KMS-11 (cell line): ENCODE results near the gene C10orf71.

Experiments used
- H2AFZ ChIP-seq: fragments of 200-600 bp; sonication (generic); 2 replicates; pipeline ENCODE4 v1.6.1; 2016; ENCODE audit warnings: antibody characterized with exemption, mixed run types, low read depth
- H3K27ac ChIP-seq: fragments of 200-600 bp; sonication (generic); 2 replicates; pipeline ENCODE4 v1.6.1; 2016; ENCODE audit warnings: mild to moderate bottlenecking, mixed run types
- H3K27me3 ChIP-seq: fragments of 200-600 bp; sonication (generic); 2 replicates; pipeline ENCODE4 v1.6.1; 2017; ENCODE audit warnings: mild to moderate bottlenecking, low read depth, mixed run types, moderate library complexity; ENCODE audit not compliant: insufficient read depth
- H3K36me3 ChIP-seq: fragments of 200-600 bp; sonication (generic); 2 replicates; pipeline ENCODE4 v1.6.1; 2017; ENCODE audit warnings: mild to moderate bottlenecking, mixed run types; ENCODE audit not compliant: insufficient read depth
- H3K4me1 ChIP-seq: fragments of 200-600 bp; sonication (generic); 2 replicates; pipeline ENCODE4 v1.6.1; 2016; ENCODE audit warnings: mild to moderate bottlenecking, low read depth, mixed run types; ENCODE audit not compliant: poor library complexity, severe bottlenecking
- H3K4me2 ChIP-seq: fragments of 200-600 bp; sonication (generic); 2 replicates; pipeline ENCODE4 v1.7.0; 2016; ENCODE audit warnings: mild to moderate bottlenecking, mixed run types
- H3K4me3 ChIP-seq: fragments of 200-600 bp; sonication (generic); IDR thresholded peaks from 2 replicates; pipeline ENCODE4 v1.6.1; 2017; ENCODE audit warnings: low read depth, low read length, mixed read lengths; ENCODE audit not compliant: insufficient read depth
- H3K79me2 ChIP-seq: fragments of 200-600 bp; sonication (generic); 2 replicates; pipeline ENCODE4 v1.6.1; 2016; ENCODE audit warnings: low read depth, mixed run types; ENCODE audit not compliant: insufficient read depth
- H3K9ac ChIP-seq: fragments of 200-600 bp; sonication (generic); 2 replicates; pipeline ENCODE4 v1.6.1; 2016; ENCODE audit warnings: mild to moderate bottlenecking, mixed run types
- H4K20me1 ChIP-seq: fragments of 200-600 bp; sonication (generic); 2 replicates; pipeline ENCODE4 v1.6.1; 2016; ENCODE audit warnings: mild to moderate bottlenecking, mixed run types; ENCODE audit not compliant: insufficient read depth
- CTCF ChIP-seq: fragments of 200-600 bp; sonication (generic); conservative IDR thresholded peaks from 2 replicates; pipeline ENCODE4 v1.6.1; 2017; ENCODE audit warnings: low read depth, mild to moderate bottlenecking, antibody characterized with exemption, low read length, moderate library complexity, mixed read lengths

Gene C10orf71

GRCh38 chr10:49364747-49365146 is 65.8 kb downstream of the C10orf71 start:
- Histone ChIP-seq H3K4me3 (no peak overlapping the region), H4K20me1 (no peaks in the 10 kb centered on the region), H3K27me3 (no peaks in the 10 kb centered on the region), H2AFZ (no peak overlapping the region), H3K27ac (no peak overlapping the region), H3K9ac (no peak overlapping the region), H3K79me2 (no peaks in the 10 kb centered on the region), H3K36me3 (no peaks in the 10 kb centered on the region), H3K4me1 (no peaks in the 10 kb centered on the region), H3K4me2 (no peak overlapping the region)
- no peak for TF ChIP-seq CTCF

GRCh38 chr10:49365275-49365674 is 66.3 kb downstream of the C10orf71 start:
- no peak overlapping the region for H3K27ac ChIP-seq
- no peak overlapping the region for H3K4me2 ChIP-seq
- H3K4me1 ChIP-seq: no peaks in the 10 kb centered on the region
- no peaks in the 10 kb centered on the region for H3K36me3 ChIP-seq
- H4K20me1 ChIP-seq: no peaks in the 10 kb centered on the region
- TF ChIP-seq CTCF: no peak
- no peak overlapping the region for H3K9ac ChIP-seq
- no peaks in the 10 kb centered on the region for H3K27me3 ChIP-seq
- H3K4me3 ChIP-seq: no peak overlapping the region
- no peak overlapping the region for H2AFZ ChIP-seq
- no peaks in the 10 kb centered on the region for H3K79me2 ChIP-seq

DNA sequence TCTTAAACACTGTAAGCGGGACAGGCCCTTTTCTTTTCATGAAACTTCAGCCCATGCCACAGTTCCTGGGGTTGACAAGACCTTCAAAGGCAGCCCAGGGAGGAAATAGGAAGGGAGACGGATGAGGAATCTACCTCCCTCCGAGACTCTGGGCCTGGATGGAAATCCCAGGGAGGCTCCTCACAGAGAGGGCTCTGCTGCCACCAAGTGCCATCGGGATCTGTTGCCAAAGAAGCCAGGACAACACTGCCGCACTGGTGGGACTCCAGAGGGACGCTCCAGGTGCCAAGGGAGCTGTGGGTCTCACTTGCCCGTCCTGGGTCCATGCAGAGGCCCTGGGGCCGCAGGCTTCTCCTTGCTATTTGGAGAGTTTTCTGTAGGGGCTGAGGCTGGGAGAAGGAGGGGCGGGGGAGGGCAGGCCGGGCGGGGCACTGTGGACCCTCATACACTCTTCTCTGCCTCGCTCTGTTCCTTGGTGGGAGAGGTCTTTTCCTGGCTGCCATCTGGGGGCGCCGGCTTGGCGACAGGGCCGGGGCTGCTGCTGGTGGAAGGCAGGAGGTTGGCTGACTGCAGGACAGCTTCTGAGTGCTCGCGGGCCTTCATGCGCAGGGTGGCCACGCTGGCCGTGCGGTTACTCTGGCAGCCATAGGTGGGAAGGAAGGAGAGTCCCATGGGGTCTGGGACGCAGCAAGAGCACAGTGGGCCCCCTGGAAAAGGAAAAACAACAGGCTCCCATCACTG is 66.9 kb downstream of the C10orf71 start:
- Histone ChIP-seq H3K79me2 (no peaks in the 10 kb centered on the region), H2AFZ (no peak overlapping the region), H3K36me3 (no peaks in the 10 kb centered on the region), H3K27me3 (no peaks in the 10 kb centered on the region), H4K20me1 (no peaks in the 10 kb centered on the region), H3K4me3 (no peak overlapping the region), H3K4me1 (no peaks in the 10 kb centered on the region), H3K27ac (no peak overlapping the region), H3K9ac (no peak overlapping the region), H3K4me2 (no peak overlapping the region)
- TF ChIP-seq CTCF: no peak

DNA sequence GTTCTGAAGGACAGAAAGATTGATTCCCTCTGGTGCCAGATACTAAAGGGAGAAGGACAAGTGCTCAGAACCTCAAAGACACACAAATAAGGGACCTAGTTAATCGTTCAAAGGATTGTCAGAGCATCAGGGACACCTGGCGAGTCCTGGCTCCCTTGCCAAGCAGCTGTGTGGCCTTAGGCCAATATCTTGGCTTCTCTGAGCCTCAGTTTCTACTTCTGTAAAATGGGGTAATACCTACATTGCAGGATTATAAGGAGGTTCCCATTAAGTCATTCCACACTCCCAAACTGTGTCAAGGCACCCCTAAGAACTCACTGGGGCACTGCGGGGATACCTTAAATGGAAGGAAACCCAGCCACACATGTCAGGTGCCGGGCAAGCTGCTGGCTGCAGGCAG is 67.5 kb downstream of the C10orf71 start:
- no peak overlapping the region for H3K9ac ChIP-seq
- H3K79me2 ChIP-seq: no peaks in the 10 kb centered on the region
- no peak for TF ChIP-seq CTCF
- no peaks in the 10 kb centered on the region for H3K27me3 ChIP-seq
- H2AFZ ChIP-seq: no peak overlapping the region
- H3K4me2 ChIP-seq: no peak overlapping the region
- H3K36me3 ChIP-seq: no peaks in the 10 kb centered on the region
- H3K27ac ChIP-seq: no peak overlapping the region
- no peaks in the 10 kb centered on the region for H3K4me1 ChIP-seq
- H3K4me3 ChIP-seq: no peak overlapping the region
- H4K20me1 ChIP-seq: no peaks in the 10 kb centered on the region
